Measurements from ENCODE around the gene KIF5B. TPM values are rescaled to one million over a fixed set of nuclear protein-coding genes. Genes with fewer than 3 reads are reported as not detected.

Gene KIF5B
- total and polyA plus RNA-seq, 9 of the 15 experiments (the other 6 are each of a cell fraction or from before 2014, with no cell fraction given) = 24.4 to 94.4 (median 68.9) TPM

- peak overlapping the region; percentile 73; the same call in 1 of the 2 replicates for H2AFZ ChIP-seq (ENCODE audit: low read depth, low read length)
- no peaks in the 10 kb centered on the region for H3K79me2 ChIP-seq (ENCODE audit: control insufficient read depth, insufficient read depth, low read length)
- H3K4me3 ChIP-seq = no peak overlapping the region
- no peak for DNase-seq (ENCODE audit: extremely low read depth in 1 of 4, low spot score in 3 of 4)
- H3K4me1 ChIP-seq (replicated peaks in 1 of 2; ENCODE audit: control insufficient read depth in 2 of 2, insufficient read depth in 2 of 2, low read length in 2 of 2) = peaks cover 5 to 31% of the 10 kb centered on the region in 2 experiments; a peak in 4 of 5 replicates
- no peaks in the 10 kb centered on the region for H3K27me3 ChIP-seq (ENCODE audit: control insufficient read depth in 2 of 2, insufficient read depth in 2 of 2, low read length in 2 of 2)
- ATAC-seq = peak; percentile 35
- intact Hi-C loops (cut with micrococcal nuclease) = no loop called here
- TF ChIP-seq ZNF224 (CRISPR knock-in tag; IDR thresholded peaks at IDR 0.05) = peak; percentile 92; the same call in 1 of the 2 replicates
- peak; percentile 25; the same call in 1 of the 2 replicates for TF ChIP-seq NFIX (CRISPR knock-in tag; IDR thresholded peaks at IDR 0.05; ENCODE audit: low read depth)
- peak; percentile 92 for TF ChIP-seq NFIC (IDR thresholded peaks at IDR 0.05)
- no peak for TF ChIP-seq EZH2 (IDR thresholded peaks at IDR 0.05; ENCODE audit: borderline replicate concordance, low read depth, low read length)
- TF ChIP-seq KLF13 (tag; IDR thresholded peaks at IDR 0.05; ENCODE audit: borderline replicate concordance, low read depth) = no peak
- TF ChIP-seq JUNB (CRISPR knock-in tag; conservative IDR thresholded peaks at IDR 0.05) = no peak
- ChIA-PET CTCF (ENCODE audit: low intra/inter-chr PET ratio) (no interaction called here), POLR2A (interaction anchor here (0.5 to 1.3 kb wide), 5 partner anchors 10 to 358 kb away, joined by 3 to 5 read pairs (median 3); no protein-coding TSS in a partner anchor)
- no peaks in the 10 kb centered on the region for H3K36me3 ChIP-seq (ENCODE audit: control insufficient read depth, insufficient read depth, low read length)
- 16% methylated on average over 6 of the region's 8 CpGs for WGBS (ENCODE audit: insufficient coverage, low coverage, missing lambda C conversion rate)
- no TSS peak for BruUV-seq (replicated peaks)
- H4K20me1 ChIP-seq (replicated peaks; ENCODE audit: control insufficient read depth, insufficient read depth, low read length) = no peaks in the 10 kb centered on the region
- H3K9me1 ChIP-seq (ENCODE audit: control insufficient read depth, insufficient read depth, low read length) = no peaks in the 10 kb centered on the region
- H3K9ac ChIP-seq (ENCODE audit: insufficient read depth in 1 of 2, low read depth in 2 of 2, low read length in 2 of 2) = no peak overlapping the region; a peak in 1 of 4 replicates
- H3K27ac ChIP-seq (ENCODE audit: extremely low read depth, low read depth, low read length) = no peak overlapping the region
- H3K4me2 ChIP-seq (ENCODE audit: insufficient read depth, low read length) = no peak overlapping the region; the same call in 1 of the 2 replicates
- peak; percentile 49 for FAIRE-seq
- in situ Hi-C loops (cut with MboI) = no loop called here
- no peaks in the 10 kb centered on the region for H3K9me3 ChIP-seq (replicated peaks; ENCODE audit: control insufficient read depth, insufficient read depth, low read depth, low read length)
These were observed 94.7 kb downstream of the KIF5B start for GRCh38 chr10:31961277-31962074.

Measured in K562 (cell line).